MM.1S (cell line): ENCODE results near the gene CAMK4.
"Not testable (repeated sequence)": the region's sequence is repeated elsewhere in the genome, so short reads cannot be mapped to it uniquely, and the experiment has no call there.

Experiments used
- DNase-seq: peaks from one replicate; pipeline ENCODE4 v3.0.0-alpha.2; 2015
- H2AFZ ChIP-seq: fragments of 300-600 bp; sonication (generic); 2 replicates; pipeline ENCODE4 v1.6.0; 2016; ENCODE audit warnings: antibody characterized with exemption, low read length
- H3F3A ChIP-seq: fragments of 300-600 bp; sonication (generic); 2 replicates; pipeline ENCODE4 v1.6.1; 2016; ENCODE audit warnings: mild to moderate bottlenecking, antibody characterized with exemption, low read length, moderate library complexity, mixed read lengths; ENCODE audit not compliant: insufficient read depth
- H3K27ac ChIP-seq: fragments of 300-600 bp; sonication (generic); 2 replicates; pipeline ENCODE4 v1.5.1; 2016; ENCODE audit warnings: mild to moderate bottlenecking, low read length
- H3K27me3 ChIP-seq: fragments of 300-600 bp; sonication (generic); replicated peaks from 2 replicates; pipeline ENCODE4 v1.6.0; 2016; ENCODE audit warnings: low read length; ENCODE audit not compliant: insufficient read depth
- H3K36me3 ChIP-seq: fragments of 300-600 bp; sonication (generic); replicated peaks from 2 replicates; pipeline ENCODE4 v1.6.1; 2016; ENCODE audit warnings: mild to moderate bottlenecking, low read length, mixed read lengths; ENCODE audit not compliant: insufficient read depth
- H3K4me1 ChIP-seq: fragments of 300-600 bp; sonication (generic); 2 replicates; pipeline ENCODE4 v1.6.1; 2016; ENCODE audit warnings: low read length, mixed read lengths
- H3K4me2 ChIP-seq: fragments of 300-600 bp; sonication (generic); 2 replicates; pipeline ENCODE4 v1.6.0; 2016; ENCODE audit warnings: low read depth, low read length
- H3K4me3 ChIP-seq: fragments of 300-600 bp; sonication (generic); 2 replicates; pipeline ENCODE4 v1.5.1; 2016; ENCODE audit warnings: low read length, mixed read lengths
- H3K79me2 ChIP-seq: fragments of 300-600 bp; sonication (generic); 2 replicates; pipeline ENCODE4 v1.6.1; 2016; ENCODE audit warnings: mixed run types, low read length, mixed read lengths
- H3K9ac ChIP-seq: fragments of 300-600 bp; sonication (generic); 2 replicates; pipeline ENCODE4 v1.6.1; 2016; ENCODE audit warnings: low read length, mixed read lengths
- H3K9me2 ChIP-seq: fragments of 300-600 bp; sonication (generic); replicated peaks from 2 replicates; pipeline ENCODE4 v1.6.1; 2016; ENCODE audit warnings: mild to moderate bottlenecking, low read length, mixed read lengths; ENCODE audit not compliant: insufficient read depth
- H3K9me3 ChIP-seq: fragments of 300-600 bp; sonication (generic); replicated peaks from 2 replicates; pipeline ENCODE4 v1.6.1; 2016; ENCODE audit warnings: mild to moderate bottlenecking, low read length, mixed read lengths; ENCODE audit not compliant: insufficient read depth
- H4K20me1 ChIP-seq: fragments of 300-600 bp; sonication (generic); 2 replicates; pipeline ENCODE4 v1.6.1; 2016; ENCODE audit warnings: mild to moderate bottlenecking, low read length, moderate library complexity, mixed read lengths; ENCODE audit not compliant: insufficient read depth
- EZH2 ChIP-seq: fragments of 300-600 bp; sonication (generic); optimal IDR thresholded peaks from 2 replicates; pipeline ENCODE3; 2017; ENCODE audit warnings: low read depth, mild to moderate bottlenecking, antibody characterized with exemption, low read length, mixed read lengths
- EZH2phosphoT487 ChIP-seq: fragments of 300-600 bp; sonication (generic); IDR thresholded peaks from 2 replicates; pipeline ENCODE4 v1.6.1; 2018; ENCODE audit warnings: antibody characterized with exemption, low read length
- TF ChIP-seq, protein P1 (sequence below): fragments of 300-600 bp; sonication (generic); IDR thresholded peaks from 2 replicates; pipeline ENCODE4 v1.5.1; 2016; ENCODE audit warnings: antibody characterized with exemption, low read length, mixed read lengths

CAMK4 gene

DNA sequence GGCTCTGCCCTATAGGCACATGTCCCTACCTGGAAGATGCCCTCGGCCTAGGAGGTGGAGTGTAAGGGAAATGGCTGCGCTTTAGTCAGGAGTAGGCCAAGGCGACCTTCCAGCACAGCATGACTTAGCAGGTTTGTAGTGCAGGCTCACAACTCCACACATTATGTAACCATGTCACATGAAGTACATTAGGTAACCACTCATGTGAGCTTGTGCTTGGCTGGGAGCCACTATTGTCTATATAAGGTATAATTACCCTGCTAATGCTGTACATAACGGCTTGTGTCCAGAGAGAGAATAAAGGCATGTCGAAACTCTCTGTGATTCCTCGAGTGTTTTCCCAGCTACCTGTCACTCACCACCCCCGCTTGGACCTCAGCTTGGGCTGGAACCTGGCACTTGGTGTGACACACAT, 74.9 kb downstream of the CAMK4 start:
- Histone ChIP-seq H3K9me2 (no peaks in the 10 kb centered on the region), H2AFZ (no peak overlapping the region), H3F3A (peaks cover 8% of the 10 kb centered on the region), H3K4me2 (no peak overlapping the region), H3K27ac (no peak overlapping the region), H3K4me1 (no peaks in the 10 kb centered on the region), H3K79me2 (no peaks in the 10 kb centered on the region), H3K4me3 (no peak overlapping the region), H3K9ac (no peak overlapping the region), H3K27me3 (no peaks in the 10 kb centered on the region), H3K9me3 (no peaks in the 10 kb centered on the region), H4K20me1 (no peaks in the 10 kb centered on the region), H3K36me3 (no peaks in the 10 kb centered on the region)
- TF ChIP-seq EZH2 (no peak), EZH2phosphoT487 (no peak)
- TF ChIP-seq, protein P1, sequence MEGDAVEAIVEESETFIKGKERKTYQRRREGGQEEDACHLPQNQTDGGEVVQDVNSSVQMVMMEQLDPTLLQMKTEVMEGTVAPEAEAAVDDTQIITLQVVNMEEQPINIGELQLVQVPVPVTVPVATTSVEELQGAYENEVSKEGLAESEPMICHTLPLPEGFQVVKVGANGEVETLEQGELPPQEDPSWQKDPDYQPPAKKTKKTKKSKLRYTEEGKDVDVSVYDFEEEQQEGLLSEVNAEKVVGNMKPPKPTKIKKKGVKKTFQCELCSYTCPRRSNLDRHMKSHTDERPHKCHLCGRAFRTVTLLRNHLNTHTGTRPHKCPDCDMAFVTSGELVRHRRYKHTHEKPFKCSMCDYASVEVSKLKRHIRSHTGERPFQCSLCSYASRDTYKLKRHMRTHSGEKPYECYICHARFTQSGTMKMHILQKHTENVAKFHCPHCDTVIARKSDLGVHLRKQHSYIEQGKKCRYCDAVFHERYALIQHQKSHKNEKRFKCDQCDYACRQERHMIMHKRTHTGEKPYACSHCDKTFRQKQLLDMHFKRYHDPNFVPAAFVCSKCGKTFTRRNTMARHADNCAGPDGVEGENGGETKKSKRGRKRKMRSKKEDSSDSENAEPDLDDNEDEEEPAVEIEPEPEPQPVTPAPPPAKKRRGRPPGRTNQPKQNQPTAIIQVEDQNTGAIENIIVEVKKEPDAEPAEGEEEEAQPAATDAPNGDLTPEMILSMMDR = no peak
- DNase-seq = no peak

- Histone ChIP-seq H3K9me3 (no peaks in the 10 kb centered on the region), H3K9me2 (no peaks in the 10 kb centered on the region), H3K9ac (no peak overlapping the region), H3K4me3 (peak overlapping the region; percentile 21), H3K79me2 (no peaks in the 10 kb centered on the region), H2AFZ (no peak overlapping the region), H3F3A (peaks cover 8% of the 10 kb centered on the region), H3K4me1 (no peaks in the 10 kb centered on the region), H3K27ac (peak overlapping the region; percentile 21; the same call in 1 of the 2 replicates), H4K20me1 (no peaks in the 10 kb centered on the region), H3K4me2 (peak overlapping the region; percentile 51; the same call in 1 of the 2 replicates), H3K27me3 (no peaks in the 10 kb centered on the region), H3K36me3 (no peaks in the 10 kb centered on the region)
- TF ChIP-seq, protein P1 = no peak
- no peak for TF ChIP-seq EZH2
- no peak for TF ChIP-seq EZH2phosphoT487
- DNase-seq = peak; percentile 47
Observed at GRCh38 chr5:111299831-111300432, 75.7 kb downstream of the CAMK4 start.

DNA sequence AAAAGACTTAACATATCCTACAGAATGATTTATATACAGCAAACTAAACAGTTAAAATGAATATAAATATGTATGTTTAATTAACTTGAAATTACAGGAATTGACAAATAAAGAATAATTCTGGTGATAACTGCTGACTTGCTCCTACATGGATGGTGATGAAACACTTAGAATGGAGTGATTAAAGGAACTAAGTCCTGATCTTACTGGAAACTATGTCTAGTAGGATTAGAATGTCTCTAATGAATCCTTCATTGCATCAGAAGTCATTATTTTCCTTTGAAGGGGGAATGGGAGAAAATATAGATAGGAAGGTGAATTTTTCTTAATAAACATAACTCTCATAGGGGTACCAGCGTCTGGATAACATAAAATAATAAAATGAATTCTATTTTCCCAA, 77.1 kb downstream of the CAMK4 start:
- H3K4me2 ChIP-seq = no peak overlapping the region

DNA sequence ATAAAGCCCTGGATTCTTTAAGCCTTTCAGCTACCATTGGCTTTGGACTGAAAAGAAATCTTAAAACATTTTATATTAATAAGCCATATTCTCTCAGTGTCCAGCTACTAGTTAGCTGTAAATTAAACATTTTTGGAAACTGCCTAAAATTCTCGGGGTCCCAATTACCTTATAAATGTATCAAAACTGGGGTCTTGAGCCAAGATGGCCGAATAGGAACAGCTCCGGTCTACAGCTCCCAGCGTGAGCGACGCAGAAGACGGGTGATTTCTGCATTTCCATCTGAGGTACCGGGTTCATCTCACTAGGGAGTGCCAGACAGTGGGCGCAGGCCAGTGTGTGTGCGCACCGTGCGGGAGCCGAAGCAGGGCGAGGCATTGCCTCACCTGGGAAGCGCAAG, 77.9 kb downstream of the CAMK4 start:
- not testable (repeated sequence) for H2AFZ ChIP-seq, H3K9ac ChIP-seq, DNase-seq, H3F3A ChIP-seq, H3K27ac ChIP-seq, H4K20me1 ChIP-seq, H3K4me2 ChIP-seq, H3K79me2 ChIP-seq, H3K36me3 ChIP-seq, H3K9me2 ChIP-seq, H3K27me3 ChIP-seq, H3K4me3 ChIP-seq, H3K9me3 ChIP-seq, H3K4me1 ChIP-seq

More for the DNA sequence above, 77.1 kb downstream of the CAMK4 start:
- Histone ChIP-seq H3K9me3 (no peaks in the 10 kb centered on the region), H3K4me3 (no peak overlapping the region), H3K27ac (no peak overlapping the region), H3K9me2 (no peaks in the 10 kb centered on the region), H3K36me3 (no peaks in the 10 kb centered on the region), H3K4me1 (no peaks in the 10 kb centered on the region), H3K9ac (no peak overlapping the region), H4K20me1 (no peaks in the 10 kb centered on the region), H3K79me2 (no peaks in the 10 kb centered on the region), H2AFZ (no peak overlapping the region), H3F3A (peaks cover 8% of the 10 kb centered on the region), H3K27me3 (no peaks in the 10 kb centered on the region)
- TF ChIP-seq EZH2phosphoT487 (no peak), EZH2 (no peak)
- TF ChIP-seq, protein P1 = no peak
- no peak for DNase-seq
